HepG2 (cell line): ENCODE data around the gene TRIP6. TPM values are rescaled to one million over a fixed set of nuclear protein-coding genes. Genes with fewer than 3 reads are reported as not detected.
"Not testable (repeated sequence)": the region's sequence is repeated elsewhere in the genome, so short reads cannot be mapped to it uniquely, and the experiment has no call there.

Source experiments
- ATAC-seq: fragments of 200-7000 bp; cut with Tn5 transposase; 3 replicates; pipeline ENCODE4 v1.9.1; 2020; ENCODE audit warnings: mild to moderate bottlenecking, moderate library complexity
- BruUV-seq: library from RNA; stranded (reverse); fragments of 400-500 nt; replicated peaks from 2 replicates; lab custom pipeline; 2021; lab: Mats Ljungman, UMichigan
- CTCF ChIA-PET: fragments of 300-600 bp; formaldehyde crosslinking; extraction: SDS; loops from one replicate; lab custom pipeline; 2021; ENCODE audit warnings: low total read pairs, inconsistent platforms, low intra/inter-chr PET ratio; lab: Yijun Ruan, JAX
- POLR2A ChIA-PET: fragments of 350-600 bp; sonication (Branson Sonifier 250); formaldehyde crosslinking; loops from one replicate; lab custom pipeline; 2020; ENCODE audit warnings: antibody characterized with exemption, inconsistent platforms; lab: Yijun Ruan, JAX
- DNase-seq: peaks from one replicate; pipeline ENCODE4 v3.0.0-alpha.2; 2015; ENCODE audit warnings: low spot score
- FAIRE-seq: peaks from 3 replicates; lab custom pipeline; 2011; peaks lifted over from hg19 to GRCh38; lab: Jason Lieb, UNC
- H2AFZ ChIP-seq: one replicate; pipeline ENCODE4 v1.6.1; 2011; ENCODE audit warnings: low read length, inconsistent platforms
- H3K27ac ChIP-seq: fragments of 300-600 bp; 3 replicates; pipeline ENCODE4 v1.8.0; 2011; ENCODE audit warnings: mixed run types, mild to moderate bottlenecking, mixed read lengths, low read length, inconsistent platforms; ENCODE audit not compliant: insufficient read depth; ENCODE audit errors: extremely low read length
- H3K27me3 ChIP-seq, 2 experiments: fragments of 200-600 bp in 1 of 2; 2 replicates in 1 of 2; 3 replicates in 1 of 2; pipeline versions ENCODE4 v1.6.0 to v1.8.0; 2011; ENCODE audit warnings: low read length in 2 of 2, mild to moderate bottlenecking in 2 of 2, moderate library complexity in 2 of 2, inconsistent platforms in 1 of 2; ENCODE audit not compliant: insufficient read depth in 2 of 2, control insufficient read depth in 1 of 2
- H3K36me3 ChIP-seq, 2 experiments: fragments of 200-600 bp in 1 of 2; replicated peaks in 1 of 2; 2 replicates in 1 of 2; 3 replicates in 1 of 2; pipeline versions ENCODE4 v1.5.1 to v1.8.0; 2011; ENCODE audit warnings: low read length in 2 of 2, inconsistent platforms in 1 of 2; ENCODE audit not compliant: insufficient read depth in 2 of 2, control insufficient read depth in 1 of 2
- H3K4me1 ChIP-seq: 2 replicates; pipeline ENCODE4 v1.5.1; 2012; ENCODE audit warnings: low read length, inconsistent platforms; ENCODE audit not compliant: insufficient read depth
- H3K4me2 ChIP-seq: 2 replicates; pipeline ENCODE4 v1.6.0; 2011; ENCODE audit warnings: low read depth, low read length, inconsistent platforms
- H3K4me3 ChIP-seq, 3 experiments: fragments of 200-600 bp in 1 of 3; sonication (generic), shearing (Covaris generic) in 1 of 3; replicated peaks in 1 of 3; 2 replicates each; pipeline ENCODE4 v1.5.1; 2011 to 2016; ENCODE audit warnings: low read length in 3 of 3, inconsistent platforms in 2 of 3, low read depth in 2 of 3, mild to moderate bottlenecking in 2 of 3, control low read depth in 1 of 3, mixed read lengths in 1 of 3; ENCODE audit not compliant: insufficient read depth in 1 of 3
- H3K79me2 ChIP-seq: one replicate; pipeline ENCODE4 v1.6.1; 2011; ENCODE audit warnings: low read length, inconsistent platforms; ENCODE audit not compliant: insufficient read depth
- H3K9ac ChIP-seq: 2 replicates; pipeline ENCODE4 v1.6.0; 2011; ENCODE audit warnings: mild to moderate bottlenecking, low read depth, low read length, inconsistent platforms; ENCODE audit not compliant: insufficient read depth
- H3K9me3 ChIP-seq: 2 replicates; pipeline ENCODE4 v1.5.1; 2012; ENCODE audit warnings: mild to moderate bottlenecking, low read length
- H4K20me1 ChIP-seq: 2 replicates; pipeline ENCODE4 v1.6.0; 2011; ENCODE audit warnings: inconsistent platforms, mild to moderate bottlenecking, low read length, moderate library complexity; ENCODE audit not compliant: insufficient read depth
- HNF4G ChIP-seq, 2 experiments: sonication (generic) in 1 of 2; formaldehyde crosslinking in 1 of 2; IDR thresholded peaks; 2 replicates each; pipeline versions ENCODE4 v1.4.0 to v1.6.1; 2011 to 2020; ENCODE audit warnings: borderline replicate concordance in 2 of 2, low read depth in 2 of 2, mild to moderate bottlenecking in 2 of 2, low read length in 1 of 2, missing genetic modification reagents in 1 of 2, moderate library complexity in 1 of 2
- RERE ChIP-seq: IDR thresholded peaks from 2 replicates; pipeline ENCODE4 v1.6.1; 2016; ENCODE audit warnings: low read depth, missing genetic modification reagents, missing compliant biosample characterization
- WGBS: methylation state at CpG from one replicate; pipeline ENCODE4 v1.1.6; 2017; ENCODE audit warnings: low lambda C conversion rate; 5-methylcytosine and 5-hydroxymethylcytosine counted together
- in situ Hi-C: cut with HindIII; loops from 2 replicates; pipeline ENCODE4 v1.10.0; 2017; ENCODE audit warnings: low pct_unique_long_range_greater_than_20kb; ENCODE audit not compliant: extremely low pct_ligation_motif_present
- intact Hi-C: fragments of 100-400 bp; cut with micrococcal nuclease; formaldehyde crosslinking; loops from one replicate; pipeline ENCODE4 v1.10.0; 2022; ENCODE audit not compliant: unreplicated experiment
- polyA plus RNA-seq, 8 experiments: library from polyadenylated mRNA; depleted of rRNA in 3 of 8; stranded (reverse) in 7 of 8; unstranded in 1 of 8; fragments of >200 nt; fragmentation: Illumina TruSeq in 4 of 8; extraction: Trizol in 4 of 8; gene quantifications; 2 replicates each; pipeline versions ENCODE4 v1.2.1 to v1.2.3, GENCODE V29; 2011 to 2016; ENCODE audit warnings: low read depth in 4 of 8, missing spikeins in 1 of 8, mixed read lengths in 1 of 8; ENCODE audit not compliant: insufficient read depth in 1 of 8
- total RNA-seq, 5 experiments: library from RNA; depleted of rRNA; stranded (reverse); fragments of >200 nt; fragmentation: Illumina TruSeq; extraction: Trizol; gene quantifications; 2 replicates each; pipeline ENCODE4 v1.2.3, GENCODE V29; 2016; ENCODE audit warnings: low read depth in 1 of 5

TRIP6 gene
- total and polyA plus RNA-seq, 2 of the 13 experiments (the other 11 are each of a cell fraction or from before 2014, with no cell fraction given): 0.34 to 0.38 TPM

- no peak for TF ChIP-seq RERE (CRISPR knock-in tag)
- TF ChIP-seq HNF4G (IDR thresholded peaks at IDR 0.05; ENCODE audit: borderline replicate concordance, low read depth, low read length): no peak
- TF ChIP-seq HNF4G (CRISPR knock-in tag; IDR thresholded peaks at IDR 0.05; ENCODE audit: borderline replicate concordance, low read depth): no peak
These were observed 12.9 kb upstream of the TRIP6 start (continued) for GRCh38 chr7:100854146-100854895.

GRCh38 chr7:100854899-100855298 is 12.3 kb upstream of the TRIP6 start:
- H2AFZ ChIP-seq, DNase-seq, BruUV-seq, H3K36me3 ChIP-seq, H3K4me3 ChIP-seq, H3K9ac ChIP-seq, H3K27me3 ChIP-seq, H3K79me2 ChIP-seq, ATAC-seq, CTCF ChIA-PET, intact Hi-C loops, H4K20me1 ChIP-seq, FAIRE-seq, H3K9me3 ChIP-seq, POLR2A ChIA-PET, H3K4me2 ChIP-seq, H3K27ac ChIP-seq: not testable (repeated sequence)
- 96% methylated on average over 7 of the region's 9 CpGs for WGBS
- in situ Hi-C loops: loop anchor here (10.0 kb wide), 2 partner anchors 60 to 150 kb away; partner anchors contain the start of gene POP7
- peaks cover 23% of the 10 kb centered on the region for H3K4me1 ChIP-seq
